ENCODE data around the gene KRT1. TPM values are rescaled to one million over a fixed set of nuclear protein-coding genes. Genes with fewer than 3 reads are reported as not detected.

Gene KRT1
- total and polyA plus RNA-seq, 10 donors = 0.05 to 2.4 (median 0.67) TPM; not detected in 4

DNA sequence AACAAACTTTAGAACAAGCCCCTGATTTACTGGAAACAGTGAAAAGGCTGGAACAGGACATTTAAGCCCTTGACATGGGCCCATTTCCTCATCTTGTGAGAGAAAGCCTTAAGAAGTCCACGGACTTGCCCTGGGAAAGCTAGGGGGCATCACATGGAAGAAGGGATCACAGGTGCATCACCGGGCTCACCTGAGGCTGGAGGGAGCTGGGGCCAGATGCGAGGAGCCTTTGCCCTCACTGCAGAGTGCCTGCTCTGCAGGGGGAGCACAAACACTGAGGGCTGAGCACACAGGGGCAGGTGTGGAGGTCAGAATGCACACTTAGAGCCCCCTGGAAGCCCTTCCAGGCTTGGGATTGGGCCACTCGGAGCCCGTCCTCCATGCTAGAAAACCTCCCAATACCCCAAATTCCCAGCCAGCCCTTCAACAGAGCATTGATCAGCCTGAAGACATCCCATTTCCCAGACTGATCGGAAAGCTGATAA, 5.2 kb upstream of the KRT1 start:
- Histone ChIP-seq H3K27ac (no peak overlapping the region), H3K27me3 (replicated peaks in 1 of 7) (peaks cover 0 to 56% (median 0%) of the 10 kb centered on the region in 7 donors), H3K9me3 (no peaks in the 10 kb centered on the region), H3K36me3 (no peaks in the 10 kb centered on the region), H3K4me3 (no peak overlapping the region), H3K4me1 (peaks cover 0 to 6% (median 0%) of the 10 kb centered on the region in 6 donors)
- intact Hi-C loops (cut with DNase I; ENCODE audit: low total_unique reads) = no loop called here
- no peak for DNase-seq
- TF ChIP-seq POLR2AphosphoS5 (IDR thresholded peaks at IDR 0.05) = no peak
- TF ChIP-seq, protein P1, sequence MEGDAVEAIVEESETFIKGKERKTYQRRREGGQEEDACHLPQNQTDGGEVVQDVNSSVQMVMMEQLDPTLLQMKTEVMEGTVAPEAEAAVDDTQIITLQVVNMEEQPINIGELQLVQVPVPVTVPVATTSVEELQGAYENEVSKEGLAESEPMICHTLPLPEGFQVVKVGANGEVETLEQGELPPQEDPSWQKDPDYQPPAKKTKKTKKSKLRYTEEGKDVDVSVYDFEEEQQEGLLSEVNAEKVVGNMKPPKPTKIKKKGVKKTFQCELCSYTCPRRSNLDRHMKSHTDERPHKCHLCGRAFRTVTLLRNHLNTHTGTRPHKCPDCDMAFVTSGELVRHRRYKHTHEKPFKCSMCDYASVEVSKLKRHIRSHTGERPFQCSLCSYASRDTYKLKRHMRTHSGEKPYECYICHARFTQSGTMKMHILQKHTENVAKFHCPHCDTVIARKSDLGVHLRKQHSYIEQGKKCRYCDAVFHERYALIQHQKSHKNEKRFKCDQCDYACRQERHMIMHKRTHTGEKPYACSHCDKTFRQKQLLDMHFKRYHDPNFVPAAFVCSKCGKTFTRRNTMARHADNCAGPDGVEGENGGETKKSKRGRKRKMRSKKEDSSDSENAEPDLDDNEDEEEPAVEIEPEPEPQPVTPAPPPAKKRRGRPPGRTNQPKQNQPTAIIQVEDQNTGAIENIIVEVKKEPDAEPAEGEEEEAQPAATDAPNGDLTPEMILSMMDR (IDR thresholded peaks at IDR 0.05 in 8 of 11, conservative IDR thresholded peaks at IDR 0.05 in 3 of 11) = no peak
- TF ChIP-seq POLR2A (IDR thresholded peaks at IDR 0.05) = no peak
- 74 to 81% (median 75%) methylated on average over 4 to 6 of the region's 6 CpGs for WGBS, 5 donors

DNA sequence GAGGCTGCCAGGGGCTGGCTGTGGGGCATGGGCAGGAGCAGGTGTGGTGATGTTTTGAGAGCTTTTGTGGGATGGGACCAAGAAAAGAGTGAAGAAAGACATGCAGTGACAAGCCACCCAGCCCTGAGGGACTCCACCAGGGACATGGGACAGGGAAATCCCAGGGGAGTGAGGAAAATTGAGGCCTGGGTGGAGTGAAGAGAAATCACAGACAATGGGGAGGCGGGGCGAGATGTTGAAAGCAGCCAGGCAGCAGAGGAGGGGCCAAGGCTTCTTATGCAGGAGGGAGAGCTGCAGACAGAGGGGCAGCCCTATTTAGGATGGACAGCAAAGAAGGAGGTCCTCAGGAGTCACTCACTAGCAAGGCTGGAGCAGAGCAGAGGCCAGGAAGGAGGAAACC, 4.2 kb upstream of the KRT1 start:
- H3K27ac ChIP-seq = no peak overlapping the region
- H3K9me3 ChIP-seq = no peaks in the 10 kb centered on the region
- no peaks in the 10 kb centered on the region for H3K4me1 ChIP-seq
- DNase-seq = no peak
- H3K4me3 ChIP-seq = no peak overlapping the region
- H3K36me3 ChIP-seq = no peaks in the 10 kb centered on the region
- peaks cover 0 to 46% (median 0%) of the 10 kb centered on the region in 7 donors for H3K27me3 ChIP-seq (replicated peaks in 1 of 7)
- TF ChIP-seq, protein P1 (IDR thresholded peaks at IDR 0.05 in 8 of 11, conservative IDR thresholded peaks at IDR 0.05 in 3 of 11) = no peak
- TF ChIP-seq POLR2AphosphoS5 (IDR thresholded peaks at IDR 0.05) = no peak
- TF ChIP-seq POLR2A (IDR thresholded peaks at IDR 0.05) = no peak
- intact Hi-C loops (cut with DNase I; ENCODE audit: low total_unique reads) = no loop called here
- WGBS, 5 donors = 74 to 97% (median 92%) methylated on average over 2 of the region's 2 CpGs

DNA sequence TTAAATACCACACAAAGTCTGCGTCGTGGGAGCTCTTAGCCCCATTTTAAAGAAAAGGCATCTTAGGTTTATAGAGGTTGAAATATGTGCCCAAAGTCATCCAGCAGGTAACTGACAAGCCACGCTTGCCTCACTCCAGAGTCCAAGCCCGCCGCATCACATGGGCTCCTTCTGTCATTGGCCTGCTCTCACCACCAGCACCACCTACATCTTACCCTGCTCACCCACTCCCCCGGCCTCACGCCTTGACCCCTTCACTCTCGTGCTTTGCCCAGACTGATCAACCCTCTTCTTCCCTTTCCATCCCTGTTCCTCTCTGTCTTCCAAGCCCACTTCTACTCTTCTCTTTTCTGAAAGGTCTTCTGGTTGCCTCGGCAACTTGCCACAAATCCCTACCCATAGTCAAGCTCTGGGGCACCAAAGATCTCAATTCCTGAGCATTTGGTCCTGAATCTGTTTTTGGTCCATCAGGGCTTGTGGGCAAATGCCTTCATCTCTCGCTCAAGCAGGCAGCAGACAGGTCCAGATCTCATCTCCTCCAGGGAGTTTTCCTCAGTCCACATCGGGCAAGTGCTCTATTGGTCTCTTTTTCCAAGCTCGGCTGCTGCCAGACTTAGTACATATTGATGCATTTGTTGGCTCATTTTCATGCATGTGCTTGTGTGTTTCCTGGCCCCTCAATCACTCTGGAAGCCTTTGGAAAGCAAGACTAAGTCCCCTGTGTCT, 3.5 kb upstream of the KRT1 start:
- 81 to 93% (median 83%) methylated on average over 12 of the region's 12 CpGs for WGBS, 5 donors
- Histone ChIP-seq H3K27me3 (replicated peaks in 1 of 7) (peaks cover 0 to 42% (median 0%) of the 10 kb centered on the region in 7 donors), H3K4me3 (no peak overlapping the region)

More for the DNA sequence above, 3.5 kb upstream of the KRT1 start:
- DNase-seq = peak; percentile 51
- intact Hi-C loops (cut with DNase I; ENCODE audit: low total_unique reads) = no loop called here
- Histone ChIP-seq H3K4me1 (no peaks in the 10 kb centered on the region), H3K9me3 (no peaks in the 10 kb centered on the region), H3K27ac (no peak overlapping the region), H3K36me3 (no peaks in the 10 kb centered on the region)
- no peak for TF ChIP-seq POLR2AphosphoS5 (IDR thresholded peaks at IDR 0.05)
- no peak for TF ChIP-seq POLR2A (IDR thresholded peaks at IDR 0.05)
- TF ChIP-seq, protein P1 (IDR thresholded peaks at IDR 0.05 in 8 of 11, conservative IDR thresholded peaks at IDR 0.05 in 3 of 11) = no peak
